ENCODE results near the gene ELP5.

DNA sequence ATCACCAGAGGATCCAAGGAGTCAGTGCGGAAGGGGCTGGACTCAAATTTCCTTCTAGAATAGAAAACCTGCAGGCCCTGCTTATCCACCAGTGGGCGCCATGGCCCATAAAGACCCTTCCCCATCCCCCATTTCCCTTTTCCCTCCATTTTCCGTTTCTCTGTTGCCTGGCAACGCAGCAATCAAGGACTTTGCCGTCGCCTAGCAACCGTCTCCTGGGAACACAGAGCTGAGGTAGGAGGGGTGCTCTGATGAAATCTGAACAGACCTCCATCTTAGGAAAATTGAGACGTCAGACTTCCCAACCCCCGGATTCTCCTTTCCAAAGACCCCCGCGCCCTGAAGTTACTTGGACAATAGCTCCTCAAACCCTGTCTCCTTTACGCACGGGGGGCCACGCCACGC, 38.1 kb upstream of the ELP5 start:
- no peak for TF ChIP-seq EP300 (IDR thresholded peaks at IDR 0.05)
- TF ChIP-seq, protein P1, sequence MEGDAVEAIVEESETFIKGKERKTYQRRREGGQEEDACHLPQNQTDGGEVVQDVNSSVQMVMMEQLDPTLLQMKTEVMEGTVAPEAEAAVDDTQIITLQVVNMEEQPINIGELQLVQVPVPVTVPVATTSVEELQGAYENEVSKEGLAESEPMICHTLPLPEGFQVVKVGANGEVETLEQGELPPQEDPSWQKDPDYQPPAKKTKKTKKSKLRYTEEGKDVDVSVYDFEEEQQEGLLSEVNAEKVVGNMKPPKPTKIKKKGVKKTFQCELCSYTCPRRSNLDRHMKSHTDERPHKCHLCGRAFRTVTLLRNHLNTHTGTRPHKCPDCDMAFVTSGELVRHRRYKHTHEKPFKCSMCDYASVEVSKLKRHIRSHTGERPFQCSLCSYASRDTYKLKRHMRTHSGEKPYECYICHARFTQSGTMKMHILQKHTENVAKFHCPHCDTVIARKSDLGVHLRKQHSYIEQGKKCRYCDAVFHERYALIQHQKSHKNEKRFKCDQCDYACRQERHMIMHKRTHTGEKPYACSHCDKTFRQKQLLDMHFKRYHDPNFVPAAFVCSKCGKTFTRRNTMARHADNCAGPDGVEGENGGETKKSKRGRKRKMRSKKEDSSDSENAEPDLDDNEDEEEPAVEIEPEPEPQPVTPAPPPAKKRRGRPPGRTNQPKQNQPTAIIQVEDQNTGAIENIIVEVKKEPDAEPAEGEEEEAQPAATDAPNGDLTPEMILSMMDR (IDR thresholded peaks at IDR 0.05) = peak; percentile 7 to 21 (median 21)
- TF ChIP-seq POLR2AphosphoS5 (IDR thresholded peaks at IDR 0.05) = no peak
- TF ChIP-seq POLR2A (IDR thresholded peaks at IDR 0.05; ENCODE audit: low read depth) = no peak

Measured in esophagus muscularis mucosa (tissue), 4 donors.